OCI-M1 (cell line): Measurements from ENCODE around the gene PRDM4.
"Not testable (repeated sequence)": the region's sequence is repeated elsewhere in the genome, so short reads cannot be mapped to it uniquely, and the experiment has no call there.

Experiments used
- DNase-seq: peaks from one replicate; lab custom pipeline; 2025; lab: John Stamatoyannopoulos, UW

Gene PRDM4

DNA sequence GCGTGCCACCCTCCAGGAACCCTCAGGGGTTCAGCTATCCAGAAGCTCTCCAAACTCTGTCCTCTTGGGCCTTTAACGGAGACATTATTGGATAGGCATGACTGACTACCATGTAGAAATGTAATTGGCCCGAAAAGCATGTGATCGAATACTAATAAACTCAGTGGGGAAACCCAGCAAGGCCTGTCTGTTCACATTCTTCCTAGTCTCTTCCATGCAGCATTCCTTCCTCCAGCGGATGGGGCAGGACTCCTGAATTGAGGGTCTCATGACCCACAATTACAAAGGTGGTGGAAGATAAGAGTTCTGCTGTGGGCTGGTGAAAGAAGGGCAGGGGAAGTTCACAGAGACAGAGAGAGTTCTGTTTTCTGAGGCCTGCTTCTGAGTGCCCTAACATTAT lies 6.5 kb upstream of the PRDM4 start:
- no peak for DNase-seq

DNA sequence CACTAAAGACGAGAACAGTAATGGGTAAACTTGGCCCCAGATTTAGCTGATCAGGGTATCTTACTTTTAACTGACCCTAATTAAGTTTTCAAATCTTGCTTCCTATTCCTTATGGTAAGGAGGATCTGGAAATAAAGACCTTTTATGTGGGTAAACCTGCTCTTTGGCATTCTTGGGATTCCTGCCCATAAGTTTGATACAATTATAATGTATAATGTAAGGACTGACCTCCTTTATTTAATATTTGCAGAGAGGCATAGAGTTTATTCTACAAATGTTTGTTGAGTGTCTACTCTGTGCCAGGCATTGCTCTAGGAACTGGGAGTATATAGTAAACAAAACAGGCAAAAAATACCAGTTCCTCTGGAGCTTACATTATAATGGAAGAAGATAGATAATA lies 4.4 kb upstream of the PRDM4 start:
- DNase-seq, result no peak

DNA sequence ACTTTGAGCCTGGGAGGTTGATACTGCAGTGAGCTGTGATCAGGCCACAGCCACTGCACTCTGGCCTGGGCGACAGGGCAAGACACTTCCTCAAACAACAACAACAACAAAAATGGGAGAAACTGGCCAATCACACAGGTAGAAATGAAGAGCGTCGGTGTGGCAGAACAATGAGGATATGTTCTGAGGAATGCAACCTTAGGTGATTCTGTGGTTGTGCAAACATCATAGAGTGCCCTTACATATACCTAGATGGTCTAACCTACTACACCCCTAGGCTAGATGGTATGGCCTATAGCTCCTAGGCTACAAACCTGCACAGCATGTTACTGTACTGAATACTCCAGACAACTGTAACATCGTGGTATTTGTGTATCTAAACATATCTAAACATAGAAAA lies 3.7 kb upstream of the PRDM4 start:
- no peak for DNase-seq

DNA sequence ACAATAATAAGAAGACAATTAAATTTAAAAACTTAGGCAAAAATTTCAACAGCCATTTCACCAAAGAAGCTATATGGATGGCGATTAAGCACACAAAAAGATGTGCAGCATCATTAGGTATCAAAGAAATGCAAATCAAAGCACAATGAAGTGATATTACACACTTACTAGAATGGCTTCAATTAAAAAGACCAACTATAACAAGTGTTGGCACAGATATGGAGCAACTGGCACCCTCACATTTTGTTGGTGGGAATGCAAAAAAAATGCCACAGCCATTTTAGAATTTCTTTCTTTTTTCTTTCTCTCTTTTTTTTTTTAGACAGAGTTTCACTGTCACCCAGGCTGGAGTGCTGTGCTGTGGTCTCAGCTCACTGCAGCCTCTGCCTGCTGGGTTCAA lies 1.9 kb upstream of the PRDM4 start:
- DNase-seq, result no peak

DNA sequence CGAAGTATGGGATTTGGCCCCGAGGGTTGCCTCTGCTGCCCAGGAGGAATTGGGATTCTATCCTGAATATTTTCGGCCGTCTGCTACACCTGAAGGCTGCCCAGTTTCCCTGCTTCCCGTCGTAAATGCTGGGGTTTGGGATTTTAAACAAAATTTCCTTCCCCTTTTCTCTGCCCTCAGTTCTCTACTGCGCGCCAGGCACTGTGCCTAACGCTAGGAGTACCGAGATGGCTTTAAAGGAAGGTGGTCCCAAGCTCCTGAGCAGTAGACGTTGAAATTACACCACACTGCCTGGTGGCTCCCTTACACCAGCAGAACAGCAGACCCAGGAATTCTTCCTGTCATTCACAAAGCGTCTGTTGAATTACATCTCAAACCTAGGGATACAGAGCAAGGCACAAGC lies 566 bp upstream of the PRDM4 start:
- no peak for DNase-seq

DNA sequence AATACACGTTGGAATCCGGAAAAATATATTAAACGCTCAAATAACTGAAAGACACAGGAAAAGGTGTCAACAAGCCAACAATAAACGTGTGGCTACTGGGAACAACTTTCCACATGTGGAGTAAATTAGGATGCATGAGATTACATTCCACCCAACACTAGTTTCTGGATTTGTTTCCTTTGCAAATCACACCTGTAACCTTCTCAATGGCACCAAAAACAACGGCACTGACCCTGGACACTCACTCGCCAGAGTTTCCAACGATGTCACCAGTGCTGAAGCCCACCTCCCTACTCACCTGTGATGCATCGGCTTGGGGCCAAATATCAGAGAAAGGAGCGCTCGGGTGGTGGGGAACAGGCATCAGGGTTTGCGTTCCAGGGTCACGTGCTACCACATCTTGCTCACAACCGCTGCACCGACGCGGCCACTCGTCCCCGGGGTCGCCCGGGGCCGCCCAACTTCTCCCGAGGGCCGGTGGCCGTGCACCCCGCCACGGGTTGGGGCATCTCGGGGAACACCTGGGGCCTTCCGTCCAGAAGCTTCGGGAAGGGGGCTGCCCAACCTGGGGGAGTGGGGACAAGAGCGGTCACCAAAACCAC lies 629 bp downstream of the PRDM4 start:
- DNase-seq, result peak; percentile 53

DNA sequence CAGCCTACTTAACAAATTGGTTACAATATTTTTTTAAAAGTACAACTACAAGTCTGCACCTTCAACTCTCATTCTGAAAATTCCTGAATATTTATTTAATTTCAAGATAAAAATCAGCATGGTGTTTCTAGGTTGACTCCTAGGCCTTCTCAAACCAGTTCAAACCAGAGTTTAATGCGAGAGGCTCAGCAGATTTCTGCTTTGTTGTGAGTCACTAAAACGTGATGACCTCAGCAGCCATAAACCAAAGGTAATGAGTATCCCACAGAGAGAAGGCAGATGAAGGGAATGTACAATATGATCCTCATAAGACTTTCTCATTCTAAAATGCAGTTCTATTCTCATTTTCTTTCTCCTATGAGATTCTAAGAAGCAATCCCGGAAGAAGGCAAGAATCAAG lies 1.5 kb downstream of the PRDM4 start:
- DNase-seq, result peak; percentile 85

DNA sequence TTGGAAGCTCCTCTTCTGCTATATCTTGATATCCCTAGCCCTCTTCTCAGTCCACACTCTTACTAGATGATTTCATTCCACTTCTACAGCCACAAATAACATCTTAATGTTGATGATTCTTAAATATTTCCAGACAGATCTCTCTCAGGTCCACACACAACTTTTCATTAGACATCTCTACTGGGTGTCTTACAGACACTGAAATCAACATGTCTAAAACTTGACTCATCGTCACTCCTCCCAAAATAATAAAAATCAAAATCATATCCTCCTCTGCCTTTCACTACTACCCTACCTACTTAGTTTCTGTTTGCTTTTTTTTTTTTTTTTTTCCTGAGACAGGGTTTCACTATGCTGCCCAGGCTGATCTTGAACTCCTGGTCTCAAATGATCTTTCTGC lies 11.9 kb downstream of the PRDM4 start:
- no peak for DNase-seq

DNA sequence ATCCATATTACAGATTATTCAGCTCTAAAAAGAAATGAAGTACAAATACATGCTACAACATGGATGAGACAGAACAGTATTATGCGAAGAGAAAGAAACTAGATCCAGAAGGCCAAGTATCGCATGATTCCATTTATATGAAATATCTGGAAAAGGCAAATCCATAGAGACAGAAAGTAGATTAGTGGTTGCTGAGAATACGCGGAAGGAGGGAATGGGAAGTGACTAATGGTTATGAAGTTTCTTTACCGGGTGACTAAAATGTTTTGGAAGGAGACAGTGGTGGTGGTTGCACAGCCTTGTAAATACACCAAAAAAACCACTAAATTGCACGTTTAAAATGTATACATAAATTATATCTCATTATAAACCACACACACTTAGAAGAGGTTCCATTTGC lies 12.5 kb downstream of the PRDM4 start:
- no peak for DNase-seq

DNA sequence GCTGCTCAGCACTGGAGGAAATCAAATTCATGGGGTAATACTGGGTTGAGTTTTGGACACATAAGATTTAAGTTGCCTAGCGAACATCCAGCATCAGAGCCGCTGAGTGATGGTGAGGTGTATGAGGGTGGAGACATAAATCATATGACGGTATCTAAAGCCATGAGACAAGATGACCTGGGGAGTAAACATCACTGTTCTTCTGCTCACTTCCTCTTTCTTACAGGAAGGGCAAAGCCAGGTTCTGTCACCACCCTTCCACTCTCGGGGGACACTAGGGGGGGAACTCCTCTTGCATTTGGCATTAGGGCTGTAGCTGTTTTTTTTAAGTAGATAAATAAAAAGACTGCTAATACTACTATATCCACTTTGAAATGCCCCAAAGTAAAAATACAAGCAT lies 24.0 kb downstream of the PRDM4 start:
- DNase-seq, result no peak

DNA sequence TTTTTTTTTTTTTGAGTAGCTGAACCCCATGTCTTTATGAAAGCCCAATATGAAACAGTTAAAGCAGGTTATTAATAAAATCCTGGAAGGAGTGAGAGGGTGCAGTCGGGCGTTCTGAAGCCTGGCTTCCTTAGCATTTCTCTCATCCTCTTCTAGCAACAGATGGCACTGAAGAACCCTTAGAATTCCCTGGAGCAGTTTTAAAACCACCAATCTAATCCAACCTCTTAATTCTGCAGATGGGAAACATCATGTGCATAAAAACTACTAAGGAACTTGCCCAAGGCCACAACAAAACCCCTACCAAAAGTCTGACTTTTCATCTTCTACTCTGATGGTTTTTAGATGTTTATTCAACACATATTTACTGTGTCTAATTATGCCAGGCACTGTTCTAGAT lies 25.2 kb downstream of the PRDM4 start:
- no peak for DNase-seq

DNA sequence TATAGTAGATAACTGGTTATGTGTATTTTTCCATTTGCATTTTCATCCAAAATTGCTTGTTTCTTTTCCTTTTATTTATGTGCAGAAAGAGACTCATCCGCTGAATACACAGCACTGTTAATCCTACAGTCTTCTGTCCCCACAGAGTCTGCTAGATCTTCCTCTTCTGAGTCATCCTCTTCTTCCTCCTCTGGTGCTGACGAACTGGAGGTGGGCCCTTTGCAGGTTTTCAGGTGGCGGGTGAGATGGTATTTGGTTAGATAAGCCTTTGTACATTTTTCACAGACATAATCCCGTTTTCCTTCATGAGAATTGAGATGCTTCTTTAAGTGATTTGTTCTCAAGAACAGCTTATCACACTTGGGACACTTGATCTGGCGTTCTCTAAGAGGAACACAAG lies 26.8 kb downstream of the PRDM4 start:
- DNase-seq, result no peak

DNA sequence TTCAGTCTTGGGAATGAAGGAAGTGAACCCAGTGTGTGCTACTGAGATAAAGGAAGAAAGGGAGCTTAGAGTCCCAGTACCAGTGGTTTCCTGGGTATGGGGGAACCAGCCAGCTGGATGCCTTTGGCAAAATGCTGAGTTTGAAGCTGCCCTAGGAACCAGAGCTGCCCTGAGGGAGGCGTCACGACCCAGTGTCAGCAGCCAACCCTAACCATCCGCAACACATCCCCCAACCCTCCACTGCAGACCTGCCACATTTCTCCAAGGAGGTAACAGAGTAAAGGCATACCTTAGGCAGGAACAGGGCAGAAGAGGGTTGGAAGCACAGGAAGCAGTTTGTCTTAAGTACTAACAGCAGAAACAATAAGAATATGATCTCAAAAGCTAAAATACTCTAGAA lies 28.6 kb downstream of the PRDM4 start:
- DNase-seq, result no peak

DNA sequence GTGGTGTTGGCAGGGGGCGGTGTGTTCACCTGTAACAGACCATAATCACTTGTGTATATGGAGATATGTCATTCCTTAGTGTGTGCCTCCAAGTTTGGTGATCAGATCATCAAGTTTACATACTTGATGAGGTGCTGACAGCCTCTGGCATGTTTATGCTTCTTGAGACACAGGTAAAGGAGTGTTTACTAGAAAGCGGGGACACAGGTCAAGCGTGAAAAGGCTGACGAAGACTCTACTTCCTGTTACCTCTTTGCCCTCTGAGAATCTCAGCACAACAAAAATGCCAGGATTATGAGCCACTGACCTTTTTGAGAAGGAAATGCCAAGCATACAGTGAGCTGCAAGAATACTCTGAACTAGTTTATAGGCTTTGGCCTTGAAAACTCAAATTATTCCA lies 29.6 kb downstream of the PRDM4 start:
- DNase-seq, result no peak

DNA sequence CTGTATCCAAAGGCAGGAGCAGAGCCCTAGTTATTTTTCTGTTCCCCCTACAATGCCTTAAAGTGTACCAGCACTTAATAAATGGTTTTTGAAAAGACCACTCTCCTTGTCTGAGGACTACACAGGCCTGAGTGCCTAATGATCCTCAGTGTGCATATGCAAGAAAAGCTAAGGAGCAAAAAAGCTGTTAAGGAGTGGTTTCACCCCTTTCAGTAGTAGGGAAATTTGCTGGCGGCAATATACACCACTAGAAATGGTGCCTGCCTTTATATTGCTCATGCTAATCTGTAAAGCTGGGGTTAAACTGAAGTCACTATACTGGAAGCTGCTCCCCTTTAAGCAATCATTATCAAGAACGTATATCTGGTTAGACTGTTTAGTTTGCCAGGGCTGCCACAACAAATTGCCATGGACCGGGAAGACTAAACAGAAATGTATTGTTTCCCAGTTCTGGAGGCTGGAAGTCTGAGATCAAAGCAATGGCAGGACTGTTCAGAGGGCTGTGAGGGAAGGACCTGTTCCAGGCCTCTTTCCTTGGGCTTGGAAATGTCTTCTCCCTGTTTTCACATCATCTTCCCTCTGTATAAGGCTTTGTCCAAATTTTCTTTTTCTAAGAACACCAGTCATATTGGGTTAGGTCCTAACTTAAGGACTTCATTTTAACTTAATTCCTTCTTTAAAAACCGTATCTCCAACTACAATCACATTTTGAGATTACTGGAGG lies 30.2 kb downstream of the PRDM4 start:
- DNase-seq, result no peak

DNA sequence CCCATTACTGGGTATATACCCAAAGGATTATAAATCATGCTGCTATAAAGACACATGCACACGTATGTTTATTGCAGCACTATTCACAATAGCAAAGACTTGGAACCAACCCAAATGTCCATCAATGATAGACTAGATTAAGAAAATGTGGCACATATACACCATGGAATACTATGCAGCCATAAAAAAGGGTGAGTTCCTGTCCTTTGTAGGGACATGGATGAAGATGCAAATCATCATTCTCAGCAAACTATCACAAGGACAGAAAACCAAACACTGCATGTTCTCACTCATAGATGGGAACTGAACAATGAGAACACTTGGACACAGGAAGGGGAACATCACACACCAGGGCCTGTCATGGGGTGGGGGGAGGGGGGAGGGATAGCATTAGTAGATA lies 33.2 kb downstream of the PRDM4 start:
- DNase-seq, result not testable (repeated sequence)

DNA sequence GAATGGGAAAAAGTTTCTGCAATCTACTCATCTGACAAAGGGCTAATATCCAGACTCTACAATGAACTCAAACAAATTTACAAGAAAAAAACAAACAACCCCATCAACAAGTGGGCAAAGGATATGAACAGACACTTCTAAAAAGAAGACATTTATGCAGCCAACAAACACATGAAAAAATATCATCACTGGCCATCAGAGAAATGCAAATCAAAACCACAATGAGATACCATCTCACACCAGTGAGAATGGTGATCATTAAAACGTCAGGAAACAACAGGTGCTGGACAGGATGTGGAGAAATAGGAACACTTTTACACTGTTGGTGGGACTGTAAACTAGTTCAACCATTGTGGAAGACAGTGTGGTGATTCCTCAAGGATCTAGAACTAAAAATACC lies 33.6 kb downstream of the PRDM4 start:
- DNase-seq, result not testable (repeated sequence)

DNA sequence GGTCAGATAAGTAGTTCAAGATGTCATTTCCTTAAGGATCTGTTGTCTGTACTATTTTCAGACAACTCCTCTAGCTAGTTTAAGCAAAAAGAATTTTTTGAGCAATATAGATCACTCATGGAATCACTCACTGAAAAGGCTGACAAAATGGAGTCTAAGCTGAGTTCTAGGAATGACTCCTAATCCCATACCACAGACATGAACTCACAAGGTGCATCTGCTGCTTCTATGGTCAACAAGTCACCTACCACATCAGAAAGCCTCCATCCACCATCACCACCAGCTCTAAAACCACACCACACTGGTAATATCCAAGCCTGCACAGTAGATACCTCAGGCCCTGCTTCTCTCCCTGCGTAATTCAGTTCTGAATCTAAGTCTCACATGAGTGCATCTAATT lies 42.3 kb downstream of the PRDM4 start:
- no peak for DNase-seq

DNA sequence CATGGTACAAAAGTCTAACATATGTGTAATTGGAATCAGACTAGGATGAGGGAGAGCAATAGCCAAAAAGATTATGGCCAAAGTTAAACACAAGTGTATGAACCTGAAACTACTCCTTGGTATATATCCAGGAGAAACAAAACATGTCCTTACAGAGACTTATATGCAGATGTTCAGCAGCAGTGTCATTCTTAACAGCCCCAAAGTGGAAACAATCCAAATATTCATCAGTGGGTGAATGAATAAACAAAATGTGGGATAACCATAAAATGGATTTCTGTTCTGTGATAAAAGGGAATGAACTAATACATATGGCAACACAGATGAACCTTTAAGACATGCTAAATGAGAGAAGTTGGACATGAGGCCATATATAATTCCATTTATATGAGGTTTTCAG lies 45.2 kb downstream of the PRDM4 start:
- no peak for DNase-seq

DNA sequence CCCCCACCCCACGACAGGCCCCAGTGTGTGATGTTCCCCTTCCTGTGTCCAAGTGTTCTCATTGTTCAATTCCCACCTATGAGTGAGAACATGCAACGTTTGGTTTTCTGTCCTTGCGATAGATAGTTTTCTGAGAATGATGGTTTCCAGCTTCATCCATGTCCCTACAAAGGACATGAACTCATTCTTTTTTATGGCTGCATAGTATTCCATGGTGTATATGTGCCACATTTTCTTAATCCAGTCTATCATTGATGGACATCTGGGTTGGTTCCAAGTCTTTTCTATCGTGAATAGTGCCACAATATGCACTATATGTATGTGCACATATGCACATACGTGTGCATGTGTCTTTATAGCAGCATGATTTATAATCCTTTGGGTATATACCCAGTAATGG lies 55.4 kb downstream of the PRDM4 start:
- not testable (repeated sequence) for DNase-seq

DNA sequence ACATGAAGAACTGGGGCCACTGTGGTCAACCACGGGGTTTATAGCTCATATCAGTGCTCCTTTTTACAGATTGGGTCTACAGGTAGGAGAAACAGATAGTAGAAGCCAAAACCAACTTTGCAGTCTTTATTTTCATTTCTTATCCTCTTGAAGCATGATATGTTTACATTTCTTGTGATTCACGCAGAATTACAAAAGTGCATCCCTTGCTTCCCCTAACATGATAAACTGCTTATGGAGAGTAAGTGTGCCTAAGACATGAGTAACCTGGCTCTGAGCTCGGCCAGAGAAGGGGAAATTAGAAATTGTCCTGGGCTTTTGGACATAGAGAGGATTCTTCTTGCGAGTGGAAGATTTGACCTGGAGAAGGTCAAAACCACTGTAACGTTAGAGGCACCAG lies 56.9 kb downstream of the PRDM4 start:
- DNase-seq, result no peak

DNA sequence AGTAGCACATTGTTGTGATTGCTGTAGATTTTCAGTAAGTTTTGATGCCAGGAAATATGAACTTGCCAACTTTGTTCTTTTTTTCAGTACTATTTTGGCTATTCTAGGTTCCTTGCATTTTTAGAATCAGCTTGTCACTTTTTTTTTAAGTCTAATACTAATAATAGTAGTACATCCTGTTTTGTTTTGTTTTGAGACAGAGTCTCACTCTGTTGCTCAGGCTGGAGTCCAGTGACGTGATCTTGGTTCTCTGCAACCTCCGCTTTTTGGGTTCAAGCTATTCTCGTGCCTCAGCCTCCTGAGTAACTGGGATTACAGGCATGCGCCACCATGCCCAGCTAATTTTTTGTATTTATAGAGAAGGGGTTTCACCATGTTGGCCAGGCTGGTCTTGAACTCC lies 58.8 kb downstream of the PRDM4 start:
- no peak for DNase-seq

DNA sequence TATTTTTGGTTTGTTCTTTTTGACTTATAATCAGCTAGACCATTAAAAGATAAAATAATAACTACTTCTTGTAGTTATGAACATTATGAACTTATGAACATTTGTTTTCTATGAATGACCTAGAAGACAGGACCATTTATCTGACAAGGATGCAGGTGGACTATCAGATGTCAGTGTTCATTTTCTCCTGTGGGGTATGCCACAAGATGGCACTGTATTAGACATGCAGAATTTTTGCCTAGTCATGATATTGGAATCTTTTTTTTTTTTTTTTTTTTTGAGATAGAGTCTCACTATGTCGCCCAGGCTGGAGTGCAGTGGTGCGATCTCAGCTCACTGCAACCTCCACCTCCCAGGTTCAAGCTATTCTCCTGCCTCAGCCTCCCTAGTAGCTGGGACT lies 65.2 kb downstream of the PRDM4 start:
- peak; percentile 50 for DNase-seq
